WERI-Rb-1 (cell line): ENCODE data around the gene AGAP1.

Experiments
- DNase-seq: peaks from one replicate; pipeline ENCODE4 v3.0.0-alpha.2; 2020
- H3K27ac ChIP-seq: fragments of 250-450 bp; sonication (Bioruptor Pico); 2 replicates; pipeline ENCODE4 v1.5.1; 2020; ENCODE audit warnings: mild to moderate bottlenecking, moderate library complexity
- H3K27me3 ChIP-seq: fragments of 250-450 bp; sonication (Bioruptor Pico); 2 replicates; pipeline ENCODE4 v1.5.1; 2021; ENCODE audit warnings: mild to moderate bottlenecking, low read depth, moderate library complexity; ENCODE audit not compliant: insufficient read depth, severe bottlenecking
- H3K36me3 ChIP-seq: fragments of 250-450 bp; sonication (Bioruptor Pico); 2 replicates; pipeline ENCODE4 v1.5.1; 2020; ENCODE audit warnings: mild to moderate bottlenecking, moderate library complexity
- H3K4me3 ChIP-seq: 2 replicates; pipeline ENCODE4 v1.5.1; 2011; ENCODE audit warnings: low read depth, mild to moderate bottlenecking, control low read depth, low read length
- H3K9me3 ChIP-seq: fragments of 250-450 bp; sonication (Bioruptor Pico); 2 replicates; pipeline ENCODE4 v1.5.1; 2021; ENCODE audit warnings: mild to moderate bottlenecking, moderate library complexity; ENCODE audit not compliant: severe bottlenecking
- TF ChIP-seq, protein P1 (sequence below): IDR thresholded peaks from 2 replicates; pipeline ENCODE4 v1.5.1; 2011; ENCODE audit warnings: low read depth, mild to moderate bottlenecking, control low read depth, inconsistent platforms, low read length

The AGAP1 gene

DNA sequence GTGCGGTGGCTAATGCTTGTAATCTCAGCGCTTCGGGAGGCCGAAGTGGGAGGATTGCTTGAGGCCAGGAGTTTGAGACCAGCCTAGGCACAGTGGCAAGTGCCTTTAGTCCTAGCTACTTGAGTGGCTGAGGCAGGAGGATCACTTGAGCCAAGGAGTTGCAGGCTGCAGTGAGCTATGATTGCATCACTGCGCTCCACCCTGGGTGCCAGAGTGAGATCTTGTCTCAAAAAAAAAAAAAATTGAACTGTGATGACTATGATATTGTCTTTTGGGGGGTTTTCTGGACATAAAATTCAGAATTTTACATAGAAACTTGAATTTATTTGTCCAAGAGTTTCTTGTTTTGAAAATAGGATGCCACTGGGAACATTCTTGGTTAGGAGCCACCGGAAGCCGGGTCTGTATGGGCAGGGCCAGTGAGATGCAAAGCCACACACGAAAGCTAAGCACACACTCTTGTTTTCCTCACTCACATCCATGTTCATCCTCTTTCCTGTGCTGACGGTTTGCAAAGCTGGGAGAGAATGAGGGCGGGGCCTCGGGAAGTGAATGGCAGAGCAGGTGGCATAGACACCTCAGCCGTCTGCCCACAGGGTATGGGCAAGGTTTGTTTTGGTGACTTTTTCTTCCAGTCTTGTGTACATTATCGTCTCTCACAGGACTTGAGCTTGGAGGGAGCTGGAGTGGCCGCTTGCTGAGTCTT is 12.6 kb downstream of the AGAP1 start:
- Histone ChIP-seq H3K4me3 (no peak overlapping the region), H3K36me3 (no peaks in the 10 kb centered on the region), H3K9me3 (no peaks in the 10 kb centered on the region), H3K27ac (no peak overlapping the region), H3K27me3 (peaks cover 32% of the 10 kb centered on the region)
- TF ChIP-seq, protein P1, sequence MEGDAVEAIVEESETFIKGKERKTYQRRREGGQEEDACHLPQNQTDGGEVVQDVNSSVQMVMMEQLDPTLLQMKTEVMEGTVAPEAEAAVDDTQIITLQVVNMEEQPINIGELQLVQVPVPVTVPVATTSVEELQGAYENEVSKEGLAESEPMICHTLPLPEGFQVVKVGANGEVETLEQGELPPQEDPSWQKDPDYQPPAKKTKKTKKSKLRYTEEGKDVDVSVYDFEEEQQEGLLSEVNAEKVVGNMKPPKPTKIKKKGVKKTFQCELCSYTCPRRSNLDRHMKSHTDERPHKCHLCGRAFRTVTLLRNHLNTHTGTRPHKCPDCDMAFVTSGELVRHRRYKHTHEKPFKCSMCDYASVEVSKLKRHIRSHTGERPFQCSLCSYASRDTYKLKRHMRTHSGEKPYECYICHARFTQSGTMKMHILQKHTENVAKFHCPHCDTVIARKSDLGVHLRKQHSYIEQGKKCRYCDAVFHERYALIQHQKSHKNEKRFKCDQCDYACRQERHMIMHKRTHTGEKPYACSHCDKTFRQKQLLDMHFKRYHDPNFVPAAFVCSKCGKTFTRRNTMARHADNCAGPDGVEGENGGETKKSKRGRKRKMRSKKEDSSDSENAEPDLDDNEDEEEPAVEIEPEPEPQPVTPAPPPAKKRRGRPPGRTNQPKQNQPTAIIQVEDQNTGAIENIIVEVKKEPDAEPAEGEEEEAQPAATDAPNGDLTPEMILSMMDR = no peak
- no peak for DNase-seq

DNA sequence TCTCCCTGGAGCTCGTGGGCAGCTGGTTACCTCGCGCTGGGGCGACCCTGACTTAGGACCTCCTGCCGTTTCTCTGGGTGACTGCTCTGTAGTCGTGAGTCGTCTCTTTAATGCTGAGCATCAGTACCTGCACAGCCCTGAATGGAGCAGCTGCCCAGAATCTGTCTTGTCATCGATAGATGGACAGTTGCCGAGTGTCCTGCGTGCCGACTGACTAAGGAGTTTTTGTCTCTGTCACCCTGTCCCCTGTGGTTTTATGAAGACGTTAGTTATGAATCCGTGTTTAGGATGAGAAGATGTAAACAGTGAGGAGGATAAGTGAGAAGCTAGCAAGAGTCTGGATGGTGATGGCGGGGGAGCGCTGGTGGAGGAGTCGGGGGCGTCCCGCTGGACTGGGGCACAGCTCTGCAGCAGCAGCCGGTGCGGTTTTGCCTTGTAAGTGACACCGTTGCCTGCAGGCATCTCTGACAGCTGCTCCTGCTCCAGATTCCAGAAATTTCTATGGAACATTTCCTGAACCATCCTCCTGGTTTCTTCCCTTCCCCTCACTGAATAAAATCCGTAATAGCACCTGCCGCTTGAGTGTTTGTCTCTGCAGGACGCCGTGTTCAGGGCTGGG is 13.3 kb downstream of the AGAP1 start:
- H3K27ac ChIP-seq = no peak overlapping the region
- no peak overlapping the region for H3K4me3 ChIP-seq
- no peaks in the 10 kb centered on the region for H3K36me3 ChIP-seq
- TF ChIP-seq, protein P1 = no peak
- H3K27me3 ChIP-seq = peaks cover 30% of the 10 kb centered on the region
- DNase-seq = peak; percentile 23
- no peaks in the 10 kb centered on the region for H3K9me3 ChIP-seq

DNA sequence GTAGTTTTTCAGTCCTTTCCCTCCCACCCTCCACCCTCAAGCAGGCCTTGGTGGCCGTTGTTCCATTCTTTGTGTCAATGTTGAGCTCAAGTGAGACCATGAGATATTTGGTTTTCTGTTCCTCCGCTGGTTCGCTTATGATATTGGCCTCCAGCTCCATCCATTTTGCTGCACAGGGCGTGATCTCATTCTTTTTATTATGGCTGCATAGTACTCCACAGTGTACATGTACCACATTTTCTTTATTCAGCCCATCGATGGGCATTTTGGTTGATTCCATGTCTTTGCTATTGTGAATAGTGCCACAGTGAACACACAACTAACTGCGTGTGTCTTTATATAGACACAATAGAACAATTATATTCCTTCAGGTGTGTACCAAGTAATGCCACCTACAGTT is 14.1 kb downstream of the AGAP1 start:
- Histone ChIP-seq H3K4me3 (no peak overlapping the region), H3K9me3 (no peaks in the 10 kb centered on the region), H3K36me3 (no peaks in the 10 kb centered on the region), H3K27me3 (peaks cover 22% of the 10 kb centered on the region), H3K27ac (no peak overlapping the region)
- no peak for DNase-seq
- TF ChIP-seq, protein P1 = no peak

- TF ChIP-seq, protein P1 = no peak
- no peak for DNase-seq
- Histone ChIP-seq H3K9me3 (no peaks in the 10 kb centered on the region), H3K27ac (no peak overlapping the region), H3K27me3 (peaks cover 16% of the 10 kb centered on the region), H3K36me3 (no peaks in the 10 kb centered on the region), H3K4me3 (no peak overlapping the region)
These were observed 14.7 kb downstream of the AGAP1 start for GRCh38 chr2:235508371-235509160.

GRCh38 chr2:235510318-235510717 is 16.5 kb downstream of the AGAP1 start:
- no peak for DNase-seq
- Histone ChIP-seq H3K36me3 (no peaks in the 10 kb centered on the region), H3K27ac (no peak overlapping the region), H3K4me3 (no peak overlapping the region), H3K9me3 (no peaks in the 10 kb centered on the region), H3K27me3 (peaks cover 2% of the 10 kb centered on the region)
- TF ChIP-seq, protein P1 = no peak
